Measurements from ENCODE around the gene PXMP4. TPM values are rescaled to one million over a fixed set of nuclear protein-coding genes. Genes with fewer than 3 reads are reported as not detected.

The PXMP4 gene
- total RNA-seq, 1 donor from 2014 or later = 2.1 TPM

GRCh38 chr20:33687993-33688937, 31.8 kb downstream of the PXMP4 start:
- DNase-seq (ENCODE audit: low read depth) = no peak
- H3K4me3 ChIP-seq (ENCODE audit: low read depth, low read length) = no peak overlapping the region
- TF ChIP-seq, protein P1, sequence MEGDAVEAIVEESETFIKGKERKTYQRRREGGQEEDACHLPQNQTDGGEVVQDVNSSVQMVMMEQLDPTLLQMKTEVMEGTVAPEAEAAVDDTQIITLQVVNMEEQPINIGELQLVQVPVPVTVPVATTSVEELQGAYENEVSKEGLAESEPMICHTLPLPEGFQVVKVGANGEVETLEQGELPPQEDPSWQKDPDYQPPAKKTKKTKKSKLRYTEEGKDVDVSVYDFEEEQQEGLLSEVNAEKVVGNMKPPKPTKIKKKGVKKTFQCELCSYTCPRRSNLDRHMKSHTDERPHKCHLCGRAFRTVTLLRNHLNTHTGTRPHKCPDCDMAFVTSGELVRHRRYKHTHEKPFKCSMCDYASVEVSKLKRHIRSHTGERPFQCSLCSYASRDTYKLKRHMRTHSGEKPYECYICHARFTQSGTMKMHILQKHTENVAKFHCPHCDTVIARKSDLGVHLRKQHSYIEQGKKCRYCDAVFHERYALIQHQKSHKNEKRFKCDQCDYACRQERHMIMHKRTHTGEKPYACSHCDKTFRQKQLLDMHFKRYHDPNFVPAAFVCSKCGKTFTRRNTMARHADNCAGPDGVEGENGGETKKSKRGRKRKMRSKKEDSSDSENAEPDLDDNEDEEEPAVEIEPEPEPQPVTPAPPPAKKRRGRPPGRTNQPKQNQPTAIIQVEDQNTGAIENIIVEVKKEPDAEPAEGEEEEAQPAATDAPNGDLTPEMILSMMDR (conservative IDR thresholded peaks at IDR 0.05; ENCODE audit: low read depth, low read length) = no peak

DNA sequence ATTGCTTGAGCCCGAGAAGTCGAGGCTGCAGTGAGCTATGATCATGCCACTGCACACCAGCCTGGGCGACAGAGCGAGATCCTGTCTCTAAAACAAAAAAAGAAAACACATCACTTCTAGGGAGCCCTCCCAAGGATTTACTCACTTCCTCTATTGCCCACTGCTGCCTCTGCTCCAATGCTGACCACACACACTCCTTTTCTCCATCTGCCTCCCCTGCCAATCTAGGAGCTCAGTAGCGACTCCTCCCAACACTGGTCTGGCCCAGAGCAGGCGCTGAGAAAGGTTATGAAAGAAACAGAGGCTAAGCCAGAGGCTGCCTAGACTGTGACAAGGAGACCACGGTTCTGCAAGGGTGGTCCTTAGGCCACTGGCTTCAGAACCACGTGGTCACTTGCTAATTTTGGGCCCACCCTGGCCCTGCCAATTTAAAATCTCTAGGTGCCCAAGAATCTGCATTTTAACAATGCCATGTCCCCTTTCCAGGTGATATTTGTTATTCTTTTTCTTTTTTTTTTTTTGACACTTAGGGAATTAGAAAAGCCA, 32.7 kb downstream of the PXMP4 start:
- DNase-seq (ENCODE audit: low read depth) = no peak

GRCh38 chr20:33686984-33687366, 33.1 kb downstream of the PXMP4 start:
- TF ChIP-seq, protein P1 (conservative IDR thresholded peaks at IDR 0.05; ENCODE audit: low read depth, low read length) = no peak
- no peak for DNase-seq (ENCODE audit: low read depth)
- H3K4me3 ChIP-seq (ENCODE audit: low read depth, low read length) = peak overlapping the region; percentile 48

More for the DNA sequence above, 32.7 kb downstream of the PXMP4 start:
- no peak overlapping the region for H3K4me3 ChIP-seq (ENCODE audit: low read depth, low read length)
- TF ChIP-seq, protein P1 (conservative IDR thresholded peaks at IDR 0.05; ENCODE audit: low read depth, low read length) = no peak

DNA sequence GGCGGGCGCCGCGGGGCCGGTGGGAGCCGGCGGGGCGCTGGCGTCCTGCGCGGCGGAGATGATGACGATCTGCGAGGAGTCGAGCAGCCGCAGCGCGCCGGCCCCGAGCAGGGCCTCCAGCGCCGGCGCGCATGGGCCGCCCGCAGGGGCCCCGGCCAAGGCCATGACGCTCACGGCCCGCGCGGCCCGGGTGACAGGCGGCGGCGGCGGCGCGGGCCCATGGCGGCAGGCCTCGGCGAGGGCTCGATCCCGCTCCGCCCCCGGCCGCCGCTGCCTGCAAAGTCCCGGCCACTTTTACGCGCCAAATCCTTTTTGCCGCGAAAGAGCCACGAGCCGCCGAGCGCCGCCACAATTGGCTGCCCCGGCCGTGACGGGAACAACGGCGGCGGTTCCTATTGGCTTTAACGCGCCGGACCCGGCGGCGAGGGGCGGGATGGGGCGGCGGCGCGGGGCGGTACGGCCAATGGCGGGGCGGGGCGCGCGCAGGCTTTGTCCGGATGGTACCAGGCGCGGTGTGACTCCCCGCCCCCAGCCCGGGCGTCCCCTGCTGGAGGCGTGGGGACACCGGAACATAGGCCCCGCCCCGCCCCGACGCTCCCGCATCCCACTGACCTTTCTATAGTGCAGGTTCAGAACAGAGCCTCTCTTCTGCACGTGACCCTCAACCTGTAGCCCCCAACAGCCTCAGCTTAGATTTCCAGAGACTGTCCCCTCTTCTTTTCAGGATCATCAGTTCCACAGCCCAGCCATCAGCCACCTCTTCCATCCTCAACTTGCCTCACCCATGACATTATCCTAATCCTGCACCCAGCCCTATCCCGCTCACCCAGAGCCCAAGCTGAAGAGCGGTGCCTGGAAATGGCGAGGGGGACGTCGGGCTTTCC, 33.8 kb downstream of the PXMP4 start, which contains the start of gene E2F1:
Gene E2F1 (minus strand): TSS at position 286 of the 884 bp plus-strand sequence. CDS start 121 bp downstream, at position 165.
- TF ChIP-seq, protein P1 (conservative IDR thresholded peaks at IDR 0.05; ENCODE audit: low read depth, low read length) = peak; percentile 25

DNA sequence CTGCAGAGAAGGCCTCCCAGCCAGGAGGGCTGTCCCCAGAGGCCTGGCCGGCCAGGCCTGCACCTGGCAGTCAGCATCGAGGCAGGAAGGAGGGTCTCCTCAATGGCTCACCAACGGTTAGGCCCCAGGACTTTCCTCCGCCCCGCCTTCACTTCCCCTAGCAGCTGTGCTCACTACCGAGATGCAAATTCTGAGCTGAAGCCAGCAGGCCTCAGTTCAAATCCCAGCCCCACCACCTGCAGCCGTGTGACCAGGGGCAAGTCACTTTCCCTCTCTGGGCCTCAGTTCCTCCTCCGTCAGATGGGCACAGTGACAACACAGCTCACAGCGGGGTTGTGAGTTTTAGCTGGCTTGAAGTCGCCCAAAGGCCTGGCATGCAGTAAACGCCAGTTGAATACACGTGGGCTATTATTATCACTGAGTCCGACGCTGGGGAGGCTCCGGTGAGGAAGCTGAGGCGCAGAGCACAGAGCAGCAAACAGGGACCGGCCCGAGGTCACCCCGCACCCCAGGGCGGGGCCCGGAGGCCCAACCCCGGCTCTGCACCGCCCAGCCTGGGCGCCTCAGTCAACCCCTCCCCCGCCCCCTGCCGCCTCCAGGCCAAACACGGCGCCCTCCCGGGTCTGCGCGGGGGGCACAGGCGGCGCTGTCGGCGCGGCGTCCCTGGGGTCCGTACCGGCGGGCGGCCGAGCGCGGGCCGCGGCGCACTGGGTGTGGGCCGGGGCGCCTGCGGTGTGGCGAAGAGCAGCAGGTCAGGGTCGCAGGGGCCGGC, 34.6 kb downstream of the PXMP4 start:
- DNase-seq (ENCODE audit: low read depth) = no peak
- TF ChIP-seq, protein P1 (conservative IDR thresholded peaks at IDR 0.05; ENCODE audit: low read depth, low read length) = no peak
- H3K4me3 ChIP-seq (ENCODE audit: low read depth, low read length) = peak overlapping the region; percentile 49

More for the DNA sequence above, 33.8 kb downstream of the PXMP4 start, which contains the start of gene E2F1:
- DNase-seq (ENCODE audit: low read depth) = no peak
- peak within 1 kb of the TSS; percentile 49 for H3K4me3 ChIP-seq (ENCODE audit: low read depth, low read length)
